ENCODE results near the gene BANP.
"Not testable (repeated sequence)": the region's sequence is repeated elsewhere in the genome, so short reads cannot be mapped to it uniquely, and the experiment has no call there.

BANP gene

GRCh38 chr16:88050952-88051660 is 99.9 kb downstream of the BANP start:
- DNase-seq = no peak

DNA sequence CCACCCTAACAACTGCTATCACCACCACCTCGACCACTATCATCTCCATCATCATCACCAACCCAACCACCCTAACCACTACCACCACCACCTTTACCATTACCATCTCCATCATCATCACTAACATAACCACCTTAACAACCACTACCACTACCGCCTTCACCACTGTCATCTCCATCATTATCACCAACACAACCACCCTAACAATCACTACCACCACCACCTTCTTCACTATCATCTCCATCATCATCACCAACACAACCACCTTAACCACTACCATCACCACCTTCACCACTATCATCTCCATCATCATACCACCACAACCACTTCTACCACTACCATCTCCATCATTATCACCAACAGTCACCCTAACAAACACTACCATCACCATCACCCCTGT is 101.4 kb downstream of the BANP start:
- no peak for DNase-seq

DNA sequence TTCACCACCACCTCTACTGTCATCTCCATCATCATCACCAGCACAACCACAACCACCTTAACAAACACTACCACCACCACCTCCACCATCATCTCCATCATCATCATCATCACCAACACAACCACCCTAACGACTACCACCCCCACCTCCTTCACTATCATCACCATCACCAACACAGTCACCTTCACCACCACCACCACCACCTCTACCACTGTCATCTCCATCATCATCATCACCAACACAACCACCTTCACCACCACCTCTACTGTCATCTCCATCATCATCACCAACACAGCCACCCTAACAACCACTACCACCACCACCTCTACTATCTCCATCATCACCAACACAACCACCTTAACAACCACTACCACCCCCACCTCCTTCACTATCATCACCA is 102.2 kb downstream of the BANP start:
- DNase-seq = not testable (repeated sequence)

DNA sequence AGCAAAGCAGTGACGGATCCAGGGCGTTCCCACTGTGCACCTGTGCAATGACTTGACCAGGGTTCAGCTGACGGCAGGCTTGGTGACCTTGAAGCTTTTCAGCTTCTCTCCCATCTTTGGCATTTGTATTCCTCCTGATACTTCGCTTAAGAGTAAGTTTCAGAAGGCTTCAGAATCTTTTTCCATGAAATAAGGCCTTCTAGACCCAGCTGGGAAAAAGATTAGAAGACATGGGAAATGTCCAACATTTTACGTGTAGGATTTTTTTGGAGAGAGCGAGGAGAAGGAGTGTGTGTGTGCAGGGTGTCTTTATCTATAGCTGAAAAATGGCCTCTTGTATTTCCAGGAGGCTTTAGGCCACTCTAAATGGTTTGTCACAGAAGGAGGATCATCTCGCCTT is 104.1 kb downstream of the BANP start:
- DNase-seq = no peak

DNA sequence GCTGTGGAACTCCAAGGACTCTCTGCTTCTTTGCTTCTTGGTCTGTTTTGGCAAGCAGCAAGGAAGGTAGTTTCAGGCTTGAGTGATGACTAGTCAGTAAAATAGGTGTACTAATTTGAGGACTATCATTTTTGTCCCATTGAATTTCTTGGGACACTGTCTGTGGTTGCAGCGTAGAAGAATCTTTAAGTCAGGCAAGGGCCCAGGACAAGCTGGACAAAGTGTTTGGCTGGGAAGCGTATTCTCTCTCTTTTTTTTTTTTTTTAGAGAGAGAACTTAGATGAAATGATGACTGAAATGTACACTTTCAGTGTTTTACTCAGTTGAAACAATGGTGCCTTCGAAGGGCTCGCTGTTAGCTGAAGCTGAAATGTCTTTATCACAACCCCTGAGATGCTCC is 105.0 kb downstream of the BANP start:
- DNase-seq = no peak

- no peak for DNase-seq
Measured at GRCh38 chr16:88057656-88058055, 106.4 kb downstream of the BANP start.

DNA sequence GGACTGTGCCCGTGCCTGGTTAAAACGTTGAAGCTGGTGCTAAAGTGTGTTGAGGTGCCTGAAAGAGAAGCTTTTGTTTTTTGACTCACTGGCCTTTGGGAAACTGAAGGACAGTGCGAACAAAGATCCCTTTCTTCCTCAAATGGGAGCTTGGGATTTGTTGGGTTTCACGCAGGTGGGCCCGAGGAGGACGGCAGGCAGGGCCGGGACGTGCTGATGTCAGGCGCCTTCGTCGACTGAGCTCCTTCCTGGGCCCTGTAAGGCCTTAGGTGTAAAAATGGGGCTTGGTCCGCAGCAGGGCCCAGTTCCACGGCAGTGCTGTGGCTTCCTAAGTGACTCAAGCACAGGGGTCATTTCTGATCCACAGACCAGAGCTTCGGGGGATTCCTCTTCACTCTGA is 106.9 kb downstream of the BANP start:
- no peak for DNase-seq

GRCh38 chr16:88058817-88059216 is 107.6 kb downstream of the BANP start:
- no peak for DNase-seq

DNA sequence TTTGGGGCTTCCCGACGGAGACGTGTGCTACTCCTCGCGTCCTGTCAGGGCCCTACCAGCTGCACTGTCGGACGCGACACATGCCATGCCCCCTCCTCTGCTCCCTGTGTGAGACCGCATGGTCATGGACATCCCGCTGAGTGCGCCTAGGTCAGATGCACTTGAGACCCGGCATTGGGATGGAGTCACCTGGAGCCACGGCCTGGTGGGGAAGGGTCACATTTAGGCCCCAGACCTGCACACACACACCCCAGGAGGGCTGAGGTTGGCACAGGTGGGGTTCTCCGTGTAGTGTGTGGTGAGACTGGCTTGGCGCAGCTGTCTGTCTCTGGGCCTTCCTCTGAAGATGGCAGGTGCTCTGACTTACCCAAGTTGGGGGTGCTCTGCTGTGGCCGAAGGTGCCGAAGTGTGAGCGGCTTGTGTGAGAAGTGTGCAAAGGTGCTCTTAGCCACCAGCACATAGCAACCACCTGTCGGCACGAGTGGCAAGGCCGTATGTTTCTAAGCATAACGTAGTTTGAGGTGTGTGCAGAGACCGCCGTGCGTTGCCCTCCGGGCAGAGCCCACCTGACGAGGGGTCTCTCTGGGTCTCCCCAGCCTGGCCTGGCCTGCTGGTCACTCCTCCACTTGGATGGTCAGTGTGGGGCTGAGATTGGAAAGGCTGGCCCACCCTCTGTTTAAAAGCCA is 108.6 kb downstream of the BANP start:
- DNase-seq = no peak

- DNase-seq = no peak
Measured at GRCh38 chr16:88060524-88061219, 109.4 kb downstream of the BANP start.

- DNase-seq = no peak
Measured at GRCh38 chr16:88061346-88062110, 110.3 kb downstream of the BANP start.

DNA sequence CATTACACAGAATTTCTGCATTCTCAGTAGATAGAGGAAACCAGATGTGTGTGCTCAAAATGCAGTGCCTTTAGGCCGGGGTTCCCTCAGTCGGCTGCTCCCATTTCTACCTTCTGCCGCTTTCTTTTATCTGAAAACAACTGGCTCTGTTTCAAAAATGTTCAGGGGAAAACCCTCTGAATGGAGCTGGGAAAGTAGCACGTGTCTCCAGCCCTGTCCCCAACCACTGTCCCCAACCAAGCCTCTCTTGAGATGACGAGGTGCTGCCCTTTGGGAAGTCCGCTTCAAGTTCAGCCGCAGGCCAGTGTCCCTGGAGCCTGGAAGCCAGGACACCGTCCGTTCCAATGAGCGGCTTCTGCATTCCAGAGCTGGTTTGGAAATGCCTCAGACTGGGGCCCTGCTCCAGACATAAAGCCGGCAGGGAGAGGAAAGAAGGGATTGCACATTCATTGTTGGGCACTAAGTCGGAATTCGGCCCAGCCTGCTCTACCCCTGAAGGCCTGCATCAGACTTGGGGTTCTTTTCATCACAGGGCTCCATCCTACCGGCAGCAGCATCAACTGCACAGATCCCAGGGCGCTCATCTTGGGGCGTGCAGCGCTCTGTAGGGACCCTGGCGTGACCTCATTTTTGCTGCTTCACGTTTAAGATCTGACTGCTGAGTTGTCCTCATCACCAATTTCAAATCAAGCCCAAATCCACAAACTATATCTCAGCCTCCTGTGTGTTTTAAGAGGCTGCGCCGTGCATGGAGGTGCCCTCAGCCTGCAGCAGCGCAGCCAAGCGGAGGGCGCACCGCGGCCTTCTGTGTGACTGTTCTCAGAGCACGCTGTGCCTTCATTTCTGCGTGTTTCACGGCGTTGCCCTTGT is 111.3 kb downstream of the BANP start:
- no peak for DNase-seq

DNA sequence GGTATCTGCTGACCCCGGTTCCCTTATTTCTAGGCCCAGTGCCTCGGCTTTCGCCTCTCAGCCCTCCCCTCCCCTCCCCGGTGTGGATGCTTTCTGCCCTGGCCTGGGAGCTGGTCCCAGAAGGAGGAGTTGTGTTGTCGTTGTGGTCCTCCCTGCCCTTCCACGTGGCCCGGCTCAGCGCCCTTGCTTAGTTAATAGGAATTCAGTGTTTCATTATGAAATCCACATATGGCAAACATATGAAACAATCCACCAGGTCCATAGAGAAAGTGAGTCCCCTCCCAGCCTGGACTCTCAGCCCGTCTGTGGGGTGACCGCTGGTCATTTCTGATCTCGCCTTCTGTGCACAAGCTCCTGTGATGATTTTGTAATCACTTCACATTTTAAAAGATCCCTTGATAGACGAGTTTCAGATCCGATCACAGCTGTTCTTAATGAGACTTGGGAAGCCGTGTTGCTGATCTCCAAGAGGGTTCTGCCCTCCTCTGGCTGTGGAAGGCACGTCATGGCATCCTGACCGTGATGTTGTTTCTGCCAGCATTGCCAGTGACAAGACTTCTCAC is 112.1 kb downstream of the BANP start:
- no peak for DNase-seq

DNA sequence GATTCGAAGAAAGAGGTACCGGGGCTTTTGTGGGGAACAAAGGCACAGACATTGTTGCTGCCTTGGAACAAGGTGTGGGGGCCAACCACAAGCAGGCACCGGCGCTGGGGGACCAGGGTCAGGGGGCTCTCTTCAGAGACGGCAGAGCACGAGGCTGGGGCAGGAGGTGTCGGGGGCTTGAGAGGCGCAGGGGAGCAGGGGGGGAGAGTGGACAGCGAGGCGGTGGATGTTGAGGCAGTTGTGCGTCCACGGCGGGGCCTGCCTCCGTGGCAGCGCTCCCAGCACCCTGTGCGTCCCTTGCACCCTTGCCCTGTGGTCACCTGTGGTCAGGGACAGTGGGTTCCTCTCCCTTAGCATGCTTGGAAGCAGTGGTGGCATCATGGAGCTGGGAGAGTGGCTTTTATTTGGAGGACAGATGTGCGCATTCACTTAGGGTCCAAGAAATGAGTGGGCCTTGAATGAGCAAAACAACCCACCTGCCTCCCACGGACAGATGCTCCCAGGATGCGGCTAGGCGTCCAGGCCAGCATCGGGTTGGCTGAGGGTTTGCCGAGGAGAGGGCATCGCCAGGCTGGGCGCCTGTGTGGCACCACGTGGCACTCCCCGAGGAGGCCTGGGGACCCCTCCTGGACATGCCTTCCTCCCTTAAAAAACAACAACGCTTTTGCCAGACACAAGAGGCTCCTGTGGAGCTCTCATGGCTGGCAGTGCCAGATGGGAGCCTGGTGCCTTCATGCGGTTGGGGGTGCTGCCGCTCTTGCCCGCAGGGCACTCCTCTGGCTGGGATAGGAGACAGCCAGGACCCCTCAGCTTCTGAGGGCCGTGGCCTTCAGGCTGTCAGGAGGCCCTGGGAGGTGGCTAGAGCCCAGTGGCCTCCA is 113.0 kb downstream of the BANP start:
- DNase-seq = no peak

GRCh38 chr16:88064889-88065746 is 113.9 kb downstream of the BANP start:
- no peak for DNase-seq

- DNase-seq = no peak
Measured at GRCh38 chr16:88065747-88066142, 114.5 kb downstream of the BANP start.

GRCh38 chr16:88066234-88066633 is 115.0 kb downstream of the BANP start:
- no peak for DNase-seq

- DNase-seq = no peak
Measured at GRCh38 chr16:88066680-88067529, 115.7 kb downstream of the BANP start.

Data from DMS53 (cell line).